GM18870 (cell line): Measurements from ENCODE around the gene ID4.
"Not testable (repeated sequence)": the region's sequence is repeated elsewhere in the genome, so short reads cannot be mapped to it uniquely, and the experiment has no call there.

Source experiments
- ATAC-seq: cut with Tn5 transposase; IDR thresholded peaks from one replicate; pipeline ENCODE4 v1.9.1; 2021; ENCODE audit warnings: moderate library complexity; ENCODE audit not compliant: unreplicated experiment

The ID4 gene

DNA sequence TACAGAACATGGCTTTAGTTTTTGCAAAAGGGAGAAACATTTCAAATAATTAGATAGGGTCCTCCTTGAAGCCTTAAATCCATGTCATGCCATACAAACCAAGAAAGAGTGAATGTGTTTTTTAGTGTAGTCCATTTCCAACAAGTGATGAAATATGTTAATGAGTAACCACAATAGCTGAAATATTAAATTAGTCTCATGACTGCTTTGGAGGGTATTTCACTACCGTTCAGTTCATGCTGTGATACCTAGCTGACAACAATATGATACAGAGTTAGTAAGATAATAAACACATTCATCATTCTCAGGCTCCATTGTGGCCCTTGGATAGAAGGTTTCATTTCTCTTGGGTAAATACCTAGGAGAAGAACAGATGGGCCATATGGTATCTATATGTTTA lies 5.8 kb upstream of the ID4 start:
- no peak for ATAC-seq

DNA sequence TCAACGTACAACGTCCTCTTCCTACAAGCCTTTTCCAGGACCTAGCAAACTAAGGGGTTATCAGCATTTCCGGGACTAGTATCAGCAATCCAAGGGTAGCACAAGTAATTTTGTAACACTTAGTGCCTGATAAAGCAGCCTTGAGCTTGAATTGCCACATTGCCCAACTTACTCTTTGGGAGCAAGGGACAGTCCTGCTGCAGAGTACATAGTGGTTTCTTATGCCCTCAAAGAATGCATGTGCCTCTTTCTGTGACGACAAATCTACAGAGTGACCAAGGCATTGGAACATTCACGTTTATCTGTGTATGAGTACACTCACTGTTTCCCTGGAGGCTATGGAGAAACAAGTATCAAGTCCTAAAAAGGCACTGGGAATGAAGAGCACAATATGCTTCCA lies 3.2 kb upstream of the ID4 start:
- no peak for ATAC-seq

- no peak for ATAC-seq
These were observed 2.3 kb upstream of the ID4 start for GRCh38 chr6:19834858-19835257.

- no peak for ATAC-seq
These were observed 1.6 kb upstream of the ID4 start for GRCh38 chr6:19835605-19836004.

DNA sequence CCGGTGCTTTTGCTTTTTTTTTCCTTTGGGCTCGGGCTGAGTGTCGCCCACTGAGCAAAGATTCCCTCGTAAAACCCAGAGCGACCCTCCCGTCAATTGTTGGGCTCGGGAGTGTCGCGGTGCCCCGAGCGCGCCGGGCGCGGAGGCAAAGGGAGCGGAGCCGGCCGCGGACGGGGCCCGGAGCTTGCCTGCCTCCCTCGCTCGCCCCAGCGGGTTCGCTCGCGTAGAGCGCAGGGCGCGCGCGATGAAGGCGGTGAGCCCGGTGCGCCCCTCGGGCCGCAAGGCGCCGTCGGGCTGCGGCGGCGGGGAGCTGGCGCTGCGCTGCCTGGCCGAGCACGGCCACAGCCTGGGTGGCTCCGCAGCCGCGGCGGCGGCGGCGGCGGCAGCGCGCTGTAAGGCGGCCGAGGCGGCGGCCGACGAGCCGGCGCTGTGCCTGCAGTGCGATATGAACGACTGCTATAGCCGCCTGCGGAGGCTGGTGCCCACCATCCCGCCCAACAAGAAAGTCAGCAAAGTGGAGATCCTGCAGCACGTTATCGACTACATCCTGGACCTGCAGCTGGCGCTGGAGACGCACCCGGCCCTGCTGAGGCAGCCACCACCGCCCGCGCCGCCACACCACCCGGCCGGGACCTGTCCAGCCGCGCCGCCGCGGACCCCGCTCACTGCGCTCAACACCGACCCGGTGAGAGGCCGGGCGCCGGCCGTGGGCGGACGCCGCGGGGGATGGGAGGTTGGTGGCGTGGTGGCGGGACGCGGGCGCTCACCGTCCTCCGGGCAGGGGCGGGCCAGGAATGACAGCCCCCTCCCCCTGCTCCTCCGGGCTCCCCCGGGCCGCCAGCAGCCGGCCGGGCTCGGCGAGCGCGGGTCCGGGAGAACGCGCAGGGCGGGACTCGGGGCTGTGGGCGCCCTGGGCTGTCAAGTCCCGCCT lies 606 bp downstream of the ID4 start:
- ATAC-seq: no peak

DNA sequence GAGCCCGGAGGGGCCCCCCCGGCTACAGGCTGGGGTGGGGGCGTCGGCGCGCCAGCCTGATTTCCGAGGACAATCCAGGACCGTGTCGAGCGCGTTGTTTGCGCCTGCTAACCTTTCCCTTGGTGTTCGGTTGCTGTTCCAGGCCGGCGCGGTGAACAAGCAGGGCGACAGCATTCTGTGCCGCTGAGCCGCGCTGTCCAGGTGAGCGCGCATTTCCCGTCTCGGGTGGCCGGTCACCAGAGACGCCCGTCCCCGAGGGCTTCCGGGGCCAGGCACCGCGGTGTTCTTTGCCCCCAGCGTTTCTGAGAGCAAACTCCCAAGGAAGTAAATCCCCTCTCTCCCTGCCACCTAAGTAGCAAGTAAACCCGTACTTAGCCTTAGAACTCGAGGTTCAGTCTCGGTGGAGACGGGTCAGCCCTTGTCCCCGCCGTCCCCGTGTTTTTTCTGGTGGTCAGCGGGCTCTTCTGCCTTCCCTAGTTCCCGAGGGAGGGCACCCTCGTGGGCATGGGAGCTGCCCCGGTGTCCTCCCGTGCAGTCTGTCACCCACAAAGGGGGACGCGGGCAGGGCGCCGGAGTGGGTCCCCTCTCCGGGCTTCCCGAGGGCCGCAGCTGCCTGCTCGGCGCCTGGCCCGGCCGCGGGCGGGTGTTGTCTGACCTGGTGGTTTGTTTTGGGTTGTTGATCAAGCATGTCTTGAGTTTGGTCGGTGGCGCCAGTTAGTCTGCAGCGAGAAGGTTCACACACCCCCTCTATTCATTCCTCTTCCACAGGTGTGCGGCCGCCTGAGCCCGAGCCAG lies 1.5 kb downstream of the ID4 start:
- ATAC-seq: no peak

- ATAC-seq: no peak
These were observed 2.0 kb downstream of the ID4 start for GRCh38 chr6:19839237-19839546.

DNA sequence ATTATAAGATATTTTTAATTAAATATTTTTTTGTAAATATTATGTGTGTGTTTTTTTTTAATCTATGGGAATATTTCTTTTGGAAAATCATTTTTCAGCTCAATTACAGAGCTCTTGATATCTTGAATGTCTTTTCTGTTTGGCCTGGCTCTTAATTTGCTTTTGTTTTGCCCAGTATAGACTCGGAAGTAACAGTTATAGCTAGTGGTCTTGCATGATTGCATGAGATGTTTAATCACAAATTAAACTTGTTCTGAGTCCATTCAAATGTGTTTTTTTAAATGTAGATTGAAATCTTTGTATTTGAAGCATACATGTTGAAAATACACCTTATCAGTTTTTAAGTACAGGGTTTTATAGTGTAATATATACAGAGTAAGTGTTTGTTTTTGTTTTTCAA lies 2.6 kb downstream of the ID4 start:
- no peak for ATAC-seq

- no peak for ATAC-seq
These were observed 4.0 kb downstream of the ID4 start for GRCh38 chr6:19841181-19841580.

GRCh38 chr6:19842030-19842615 lies 5.0 kb downstream of the ID4 start:
- no peak for ATAC-seq

DNA sequence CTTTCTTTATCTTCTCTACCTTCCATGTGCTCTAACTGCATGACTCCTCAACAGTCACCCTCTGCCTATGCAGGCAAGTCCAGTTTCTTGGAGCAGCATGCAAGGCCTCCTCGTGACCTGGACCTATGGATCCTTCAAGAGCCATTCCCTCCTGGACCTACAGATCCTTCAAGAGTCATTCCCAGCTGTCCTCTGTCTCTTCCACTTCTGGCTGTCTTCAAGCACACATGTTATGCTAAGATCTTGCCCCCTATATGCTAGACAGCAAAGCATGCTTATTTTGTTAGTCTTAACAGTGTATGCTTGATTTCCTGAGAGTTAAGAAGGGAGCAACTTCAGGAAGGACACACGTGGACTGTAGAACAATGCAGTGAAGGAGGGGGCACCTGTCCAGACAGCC lies 7.5 kb downstream of the ID4 start:
- ATAC-seq: no peak

GRCh38 chr6:19845266-19846041 lies 8.3 kb downstream of the ID4 start:
- ATAC-seq: no peak

DNA sequence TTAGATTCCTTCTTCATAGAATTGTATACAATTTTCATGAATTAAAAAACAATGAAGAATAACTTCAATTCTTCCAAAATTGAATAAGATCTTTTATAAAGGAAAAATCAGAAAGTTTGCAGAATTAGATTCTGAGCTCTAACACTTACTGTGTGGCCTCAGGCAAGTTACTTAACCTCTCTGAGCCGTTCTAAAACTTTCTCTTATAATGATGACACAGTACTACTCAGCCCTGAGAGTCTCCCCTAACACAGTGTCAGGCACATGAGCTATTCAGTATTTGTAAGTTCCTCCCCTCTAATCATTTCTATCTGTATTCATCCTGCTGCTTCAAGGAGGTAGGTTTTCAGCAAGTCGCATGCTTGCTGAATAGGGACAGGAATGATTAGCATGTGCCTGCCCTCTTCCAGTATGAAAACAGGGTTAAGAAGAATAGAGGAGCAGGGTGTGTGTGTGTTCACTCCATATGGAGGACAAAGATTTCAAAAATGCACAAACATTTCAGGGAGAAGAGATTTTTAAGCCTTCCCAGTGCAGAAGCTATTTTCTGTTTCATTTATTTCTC lies 11.4 kb downstream of the ID4 start:
- ATAC-seq: no peak

DNA sequence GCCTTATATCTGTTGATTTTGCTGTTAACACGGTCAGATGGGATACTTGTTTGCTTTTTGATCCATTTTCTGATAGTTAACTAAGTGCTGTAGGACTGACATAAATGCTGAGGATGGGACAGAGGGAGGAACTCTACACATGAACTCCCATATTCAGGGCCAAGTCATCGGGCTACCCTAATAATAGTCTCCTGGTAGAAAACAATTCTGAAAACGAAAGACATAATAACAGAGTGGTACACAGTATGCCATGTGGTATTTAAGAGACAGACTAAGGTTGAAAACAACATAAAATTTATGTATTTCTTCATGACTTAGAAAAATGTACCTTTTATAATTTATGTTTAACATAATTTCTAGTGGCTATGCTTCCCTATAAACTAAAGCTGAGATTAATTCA lies 12.0 kb downstream of the ID4 start:
- ATAC-seq: no peak

DNA sequence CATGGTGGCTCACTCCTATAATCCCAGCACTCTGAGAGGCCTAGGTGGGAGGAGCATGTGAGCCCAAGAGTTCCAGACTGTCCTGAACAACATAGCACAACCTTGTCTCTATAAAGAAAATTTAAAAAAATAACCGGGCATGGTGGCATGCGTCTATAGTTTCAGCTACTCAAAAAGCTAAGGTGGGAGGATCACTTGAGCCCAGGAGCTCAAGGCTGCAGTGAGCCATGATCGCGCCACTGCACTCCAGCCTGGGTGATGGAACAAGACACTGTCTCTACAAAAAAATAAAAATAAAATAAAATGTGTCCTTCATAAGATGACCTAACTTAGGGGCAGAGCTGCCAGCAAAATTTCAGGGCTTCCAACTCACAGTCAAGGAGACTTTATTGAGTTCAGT lies 12.6 kb downstream of the ID4 start:
- no peak for ATAC-seq

DNA sequence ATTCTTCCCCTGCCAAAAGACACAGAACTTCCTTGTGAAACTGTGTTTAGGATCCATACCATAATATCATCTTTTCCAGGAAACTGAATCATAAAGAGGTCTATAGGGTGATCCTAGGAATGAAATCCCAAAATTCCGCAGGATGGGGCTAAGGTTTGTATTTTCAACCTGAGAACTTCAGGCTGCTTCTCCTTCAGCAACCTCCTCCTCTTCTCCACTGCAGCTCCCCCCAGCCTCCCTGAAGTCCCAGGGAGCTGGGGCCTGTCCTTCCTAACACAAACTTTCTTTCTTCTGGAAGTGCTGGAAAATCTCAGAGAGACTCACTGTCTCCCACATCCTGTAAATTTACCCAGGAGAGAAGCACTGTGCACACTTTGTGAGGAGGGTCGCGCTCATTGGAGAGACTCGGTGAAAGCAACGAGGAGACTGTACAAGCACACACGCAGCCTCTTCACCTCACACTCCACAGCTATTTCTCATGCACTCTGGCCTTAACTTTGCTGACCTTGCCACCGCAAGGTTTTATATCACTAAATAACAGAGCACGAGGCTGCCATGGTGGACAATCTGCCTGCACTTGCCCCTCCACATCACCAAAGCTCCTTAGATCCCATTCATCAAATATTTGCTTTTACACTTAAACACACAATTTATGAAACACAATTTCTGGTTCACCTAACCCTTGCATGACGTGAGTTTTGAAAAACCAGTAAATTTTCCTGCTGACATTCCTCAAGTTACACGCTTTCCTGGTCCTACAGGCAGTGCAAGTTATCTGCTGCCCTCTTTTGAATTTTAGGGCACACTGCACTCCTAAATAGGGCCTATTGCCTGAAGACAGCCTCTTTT lies 14.3 kb downstream of the ID4 start:
- no peak for ATAC-seq

GRCh38 chr6:19852090-19852457 lies 14.9 kb downstream of the ID4 start:
- ATAC-seq: no peak

GRCh38 chr6:19852927-19853326 lies 15.8 kb downstream of the ID4 start:
- no peak for ATAC-seq

GRCh38 chr6:19854421-19855015 lies 17.3 kb downstream of the ID4 start:
- ATAC-seq: not testable (repeated sequence)

DNA sequence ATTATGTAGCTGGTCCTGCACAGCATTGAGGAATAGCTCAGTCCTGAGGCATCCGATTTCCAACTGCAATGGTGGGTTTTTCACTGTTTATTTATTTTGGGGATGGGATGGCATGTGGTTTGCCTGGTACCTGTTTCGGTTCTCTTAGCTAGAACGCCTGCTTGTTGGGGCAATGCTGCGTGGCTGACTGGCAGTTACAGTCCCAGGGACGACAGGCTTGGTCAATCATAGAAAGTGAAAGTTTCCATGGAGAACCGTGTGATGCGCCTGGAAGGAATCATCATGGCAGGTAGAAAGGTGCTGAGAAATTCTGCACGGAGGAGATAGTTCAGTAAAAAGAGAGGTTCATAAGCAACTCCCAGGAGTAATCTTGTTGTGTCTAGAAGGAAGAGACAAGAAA lies 18.4 kb downstream of the ID4 start:
- no peak for ATAC-seq
